HEK293 (cell line): ENCODE measurements around the gene VAT1L.
A peak's percentile ranks its signal among the peaks of the same experiment; 100 is the strongest.

Experiments
- CTCF ChIA-PET: fragments of 350-600 bp; formaldehyde crosslinking; extraction: SDS; loops from one replicate; lab custom pipeline; 2021; ENCODE audit warnings: antibody characterized with exemption; lab: Yijun Ruan, JAX
- POLR2A ChIA-PET: fragments of 300-600 bp; formaldehyde crosslinking; extraction: SDS; loops from one replicate; lab custom pipeline; 2020; ENCODE audit warnings: antibody characterized with exemption, inconsistent platforms; lab: Yijun Ruan, JAX
- H3K27ac ChIP-seq: fragments of 200-500 bp; sonication (Bioruptor generic); 2 replicates; pipeline ENCODE4 v1.5.1; 2014; ENCODE audit warnings: low read depth, low read length, control low read depth, inconsistent platforms; ENCODE audit errors: extremely low read depth
- H3K36me3 ChIP-seq, 2 experiments: fragments of 200-500 bp in 1 of 2; sonication (Bioruptor generic) in 1 of 2; 1 replicate in 1 of 2; 2 replicates in 1 of 2; pipeline ENCODE4 v1.5.1; 2014 to 2017; ENCODE audit warnings: inconsistent platforms in 2 of 2, low read length in 2 of 2; ENCODE audit not compliant: control insufficient read depth in 2 of 2, insufficient read depth in 1 of 2
- H3K4me1 ChIP-seq: fragments of 200-500 bp; sonication (Bioruptor generic); 2 replicates; pipeline ENCODE4 v1.5.1; 2014; ENCODE audit warnings: mild to moderate bottlenecking, low read length, inconsistent platforms; ENCODE audit not compliant: control insufficient read depth, insufficient read depth
- H3K4me3 ChIP-seq: 2 replicates; pipeline ENCODE4 v1.5.1; 2011; ENCODE audit warnings: low read depth, mild to moderate bottlenecking, control low read depth, low read length, moderate library complexity
- H3K9me3 ChIP-seq: fragments of 200-500 bp; sonication (Bioruptor generic); 2 replicates; pipeline ENCODE4 v1.5.1; 2014; ENCODE audit warnings: low read depth, low read length, inconsistent platforms; ENCODE audit not compliant: control insufficient read depth, insufficient read depth
- GLIS1 ChIP-seq: fragments of 450-650 bp; formaldehyde crosslinking; IDR thresholded peaks from 2 replicates; pipeline ENCODE4 v1.5.1; 2016; ENCODE audit warnings: missing biosample characterization, missing genetic modification characterization
- IKZF3 ChIP-seq: fragments of 450-650 bp; IDR thresholded peaks from 2 replicates; pipeline ENCODE4 v1.5.0; 2018; ENCODE audit warnings: missing biosample characterization, mild to moderate bottlenecking, missing genetic modification characterization, moderate library complexity
- KLF1 ChIP-seq: fragments of 450-650 bp; formaldehyde crosslinking; IDR thresholded peaks from 2 replicates; pipeline ENCODE4 v1.5.1; 2016; ENCODE audit warnings: missing biosample characterization, missing genetic modification characterization
- PRDM10 ChIP-seq: fragments of 450-650 bp; formaldehyde crosslinking; IDR thresholded peaks from 2 replicates; pipeline ENCODE4 v1.5.1; 2016; ENCODE audit warnings: missing biosample characterization, missing genetic modification characterization
- SETDB1 ChIP-seq: IDR thresholded peaks from one replicate; pipeline ENCODE4 v1.6.1; 2017; ENCODE audit warnings: mild to moderate bottlenecking, low read length, moderate library complexity, mixed read lengths; ENCODE audit not compliant: insufficient read length
- TRIM28 ChIP-seq: IDR thresholded peaks from 2 replicates; pipeline ENCODE4 v1.6.1; 2011; ENCODE audit warnings: low read length, control low read depth, borderline replicate concordance
- YY2 ChIP-seq: fragments of 450-650 bp; formaldehyde crosslinking; IDR thresholded peaks from 2 replicates; pipeline ENCODE4 v1.5.1; 2016; ENCODE audit warnings: missing biosample characterization, missing genetic modification characterization
- ZBTB7A ChIP-seq: fragments of 450-650 bp; formaldehyde crosslinking; IDR thresholded peaks from 2 replicates; pipeline ENCODE4 v1.5.1; 2016; ENCODE audit warnings: low read depth, missing biosample characterization, missing genetic modification characterization
- ZNF174 ChIP-seq: fragments of 450-650 bp; formaldehyde crosslinking; IDR thresholded peaks from 2 replicates; pipeline ENCODE4 v1.5.0; 2017; ENCODE audit warnings: missing biosample characterization, mild to moderate bottlenecking, missing genetic modification characterization
- ZNF248 ChIP-seq: fragments of 450-650 bp; formaldehyde crosslinking; IDR thresholded peaks from 2 replicates; pipeline ENCODE4 v1.5.1; 2017; ENCODE audit warnings: missing biosample characterization, missing genetic modification characterization
- ZNF280D ChIP-seq: fragments of 450-650 bp; formaldehyde crosslinking; IDR thresholded peaks from 2 replicates; pipeline ENCODE4 v1.5.1; 2016; ENCODE audit warnings: missing biosample characterization, missing genetic modification characterization
- ZNF571 ChIP-seq: fragments of 450-650 bp; formaldehyde crosslinking; IDR thresholded peaks from 2 replicates; pipeline ENCODE4 v1.5.0; 2017; ENCODE audit warnings: missing biosample characterization, missing genetic modification characterization
- ZNF629 ChIP-seq: fragments of 450-650 bp; formaldehyde crosslinking; IDR thresholded peaks from 2 replicates; pipeline ENCODE4 v1.5.1; 2017; ENCODE audit warnings: missing biosample characterization, missing genetic modification characterization
- ZNF776 ChIP-seq: fragments of 450-650 bp; formaldehyde crosslinking; IDR thresholded peaks from 2 replicates; pipeline ENCODE4 v1.5.0; 2017; ENCODE audit warnings: missing biosample characterization, missing genetic modification characterization, borderline replicate concordance
- ZNF837 ChIP-seq: fragments of 450-650 bp; formaldehyde crosslinking; IDR thresholded peaks from 2 replicates; pipeline ENCODE4 v1.5.1; 2016; ENCODE audit warnings: missing biosample characterization, missing genetic modification characterization

The VAT1L gene

GRCh38 chr16:77995843-77996455, 207.6 kb downstream of the VAT1L start:
- no peaks in the 10 kb centered on the region for H3K9me3 ChIP-seq
- no peaks in the 10 kb centered on the region for H3K4me1 ChIP-seq
- no peak overlapping the region for H3K27ac ChIP-seq
- TF ChIP-seq SETDB1, result peak; percentile 97
- 0 out of 2 replicates have a peak, but pooled peaks have one; percentile 30 for TF ChIP-seq TRIM28
- no peak for TF ChIP-seq ZNF280D (tag by site-specific recombination)
- ChIA-PET CTCF (interaction anchor here (0.6 to 0.7 kb wide), 2 partner anchors 10 to 50 kb away, joined by 3 to 8 read pairs; no protein-coding TSS in a partner anchor), POLR2A (no interaction called here)
- H3K4me3 ChIP-seq, result no peak overlapping the region
- H3K36me3 ChIP-seq, result no peaks in the 10 kb centered on the region

GRCh38 chr16:77998350-77999023, 210.1 kb downstream of the VAT1L start:
- POLR2A ChIA-PET, result no interaction called here
- no peaks in the 10 kb centered on the region for H3K4me1 ChIP-seq
- no peaks in the 10 kb centered on the region for H3K9me3 ChIP-seq
- no peaks in the 10 kb centered on the region for H3K36me3 ChIP-seq
- CTCF ChIA-PET, result interaction anchor here (0.9 to 1.3 kb wide), 2 partner anchors 17 to 26 kb away, joined by 3 read pairs; no protein-coding TSS in a partner anchor
- TF ChIP-seq ZNF571, result no peak
- no peak overlapping the region for H3K4me3 ChIP-seq
- no peak overlapping the region for H3K27ac ChIP-seq

GRCh38 chr16:78001451-78002025, 213.2 kb downstream of the VAT1L start:
- H3K36me3 ChIP-seq, result no peaks in the 10 kb centered on the region
- TF ChIP-seq ZNF776 (tag by site-specific recombination), result no peak
- no peak for TF ChIP-seq ZBTB7A (tag by site-specific recombination)
- TF ChIP-seq KLF1, result no peak
- TF ChIP-seq ZNF174 (tag by site-specific recombination), result no peak
- no peak for TF ChIP-seq ZNF837 (tag by site-specific recombination)
- TF ChIP-seq GLIS1 (tag by site-specific recombination), result no peak
- TF ChIP-seq IKZF3 (tag by site-specific recombination), result no peak
- TF ChIP-seq ZNF629 (tag by site-specific recombination), result no peak
- POLR2A ChIA-PET, result no interaction called here
- no peak overlapping the region for H3K27ac ChIP-seq
- CTCF ChIA-PET, result interaction anchor here (0.6 to 5.2 kb wide), 9 partner anchors 17 to 416 kb away, joined by 3 to 35 read pairs (median 5); partner anchors contain the start of gene WWOX
- H3K4me3 ChIP-seq, result no peak overlapping the region
- H3K4me1 ChIP-seq, result no peaks in the 10 kb centered on the region
- no peaks in the 10 kb centered on the region for H3K9me3 ChIP-seq

GRCh38 chr16:78002915-78003538, 214.7 kb downstream of the VAT1L start:
- no peaks in the 10 kb centered on the region for H3K9me3 ChIP-seq
- no peaks in the 10 kb centered on the region for H3K36me3 ChIP-seq
- no peak overlapping the region for H3K27ac ChIP-seq
- CTCF ChIA-PET, result interaction anchor here (0.7 to 5.2 kb wide), 24 partner anchors 9 to 1550 kb away, joined by 3 to 35 read pairs (median 4); partner anchors contain the start of gene WWOX
- POLR2A ChIA-PET, result no interaction called here
- no peak overlapping the region for H3K4me3 ChIP-seq
- no peaks in the 10 kb centered on the region for H3K4me1 ChIP-seq
- TF ChIP-seq PRDM10 (peak; percentile 67; the same call in 1 of the 2 replicates), ZNF248 (tag by site-specific recombination) (no peak), YY2 (tag by site-specific recombination) (peak; percentile 48; the same call in 1 of the 2 replicates)
